GM21526 (cell line): ENCODE results near the gene TCEAL6.
"Not testable (repeated sequence)": the region's sequence is repeated elsewhere in the genome, so short reads cannot be mapped to it uniquely, and the experiment has no call there.

ENCODE experiments used
- ATAC-seq: cut with Tn5 transposase; IDR thresholded peaks from one replicate; pipeline ENCODE4 v1.9.1; 2021; ENCODE audit warnings: moderate library complexity; ENCODE audit not compliant: unreplicated experiment, low FRiP score

Gene TCEAL6

DNA sequence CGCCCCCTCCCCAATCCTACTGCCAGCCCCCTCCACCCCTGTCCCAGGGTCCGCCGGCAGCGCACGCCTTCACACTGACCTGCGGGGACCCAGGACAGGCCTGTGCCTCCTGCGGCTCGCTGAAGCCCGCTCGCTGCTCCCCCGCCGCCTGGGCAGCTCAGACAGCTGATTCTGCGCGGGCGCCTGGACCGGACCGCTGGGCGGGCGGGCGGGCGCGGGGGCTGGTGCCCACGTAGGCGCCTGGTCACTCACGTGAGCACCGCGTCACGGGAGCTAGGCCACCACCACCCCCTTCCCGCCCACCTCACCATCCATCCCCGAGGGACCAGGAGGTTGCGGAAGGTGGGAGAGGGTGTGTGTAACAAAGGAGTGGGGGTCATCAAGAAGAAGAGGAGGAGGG is at the start of gene TCEAL6:
TSS of gene TCEAL6 (minus strand) at position 208 of the 400 bp plus-strand sequence.
- not testable (repeated sequence) for ATAC-seq

- ATAC-seq = no peak
These were observed 43.9 kb upstream of the TCEAL6 start for GRCh38 chrX:102185967-102186720.

DNA sequence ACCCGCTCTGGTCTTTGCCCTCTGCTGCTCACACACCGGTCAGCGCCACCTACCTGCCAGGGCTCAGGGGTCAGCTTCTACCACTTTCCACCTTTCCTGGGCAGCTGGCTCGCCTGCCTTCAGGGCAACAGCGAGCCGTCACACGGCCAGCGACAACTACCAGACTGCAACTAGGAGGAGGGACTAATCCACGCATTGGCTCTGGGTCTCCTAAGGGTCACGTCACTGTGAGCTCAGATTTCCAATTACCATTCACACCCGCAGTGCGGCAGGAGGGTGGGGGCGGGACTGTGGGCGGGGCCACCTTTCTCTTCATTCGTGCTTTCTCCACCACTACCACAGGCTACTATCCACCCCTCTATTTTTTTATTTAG is 13.5 kb upstream of the TCEAL6 start, which contains the start of gene BEX5:
TSS of gene BEX5 (minus strand) at position 172 of the 374 bp plus-strand sequence. CDS start 1,712 bp downstream, outside the sequence.
- peak; percentile 93 for ATAC-seq

DNA sequence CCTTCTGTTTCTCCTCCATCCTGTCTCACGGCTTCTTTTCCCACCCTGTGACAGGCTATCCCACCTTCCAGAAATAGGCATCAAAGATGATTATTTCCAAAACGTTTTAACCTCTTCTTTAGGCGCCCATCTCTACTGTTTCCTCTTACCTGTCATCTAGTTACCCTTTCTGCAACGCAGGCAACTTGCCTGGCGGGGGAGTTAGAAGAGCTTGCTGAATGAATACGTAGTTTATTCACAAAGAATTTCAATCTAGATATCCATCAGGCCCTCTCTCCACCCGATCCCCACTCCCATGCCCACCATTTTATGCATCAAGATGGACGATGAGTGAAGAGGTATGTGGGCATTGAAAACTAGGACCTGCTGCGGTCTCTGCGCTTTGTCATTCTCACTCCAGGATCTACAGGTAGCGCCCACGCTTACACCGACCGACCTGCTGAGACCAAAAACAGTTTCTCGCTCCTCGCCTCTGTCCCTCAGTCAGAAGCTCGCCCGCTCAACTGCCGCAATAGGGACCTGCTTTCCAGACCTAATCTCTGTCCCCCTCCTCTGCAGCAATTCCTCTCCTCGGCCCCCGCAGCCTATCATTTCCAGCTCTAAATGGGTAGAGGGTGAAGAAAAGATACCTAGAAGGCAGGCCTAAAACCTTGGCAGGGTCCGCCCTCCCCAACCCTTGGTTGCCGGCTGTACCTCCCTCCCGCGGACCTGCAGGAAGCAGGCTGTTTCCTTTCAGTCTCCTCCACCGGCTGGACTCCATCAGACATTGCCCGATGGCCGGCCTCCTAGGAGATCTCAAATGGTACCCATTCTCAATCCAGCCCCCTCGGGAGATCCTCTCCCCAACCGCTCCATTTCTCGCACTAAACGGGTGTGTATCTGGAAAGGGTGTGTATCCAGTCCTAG is 12.9 kb upstream of the TCEAL6 start:
- ATAC-seq = peak; percentile 39

GRCh38 chrX:102154218-102154860 is 12.1 kb upstream of the TCEAL6 start:
- no peak for ATAC-seq

- ATAC-seq = not testable (repeated sequence)
These were observed 650 bp downstream of the TCEAL6 start for GRCh38 chrX:102141631-102142030.

DNA sequence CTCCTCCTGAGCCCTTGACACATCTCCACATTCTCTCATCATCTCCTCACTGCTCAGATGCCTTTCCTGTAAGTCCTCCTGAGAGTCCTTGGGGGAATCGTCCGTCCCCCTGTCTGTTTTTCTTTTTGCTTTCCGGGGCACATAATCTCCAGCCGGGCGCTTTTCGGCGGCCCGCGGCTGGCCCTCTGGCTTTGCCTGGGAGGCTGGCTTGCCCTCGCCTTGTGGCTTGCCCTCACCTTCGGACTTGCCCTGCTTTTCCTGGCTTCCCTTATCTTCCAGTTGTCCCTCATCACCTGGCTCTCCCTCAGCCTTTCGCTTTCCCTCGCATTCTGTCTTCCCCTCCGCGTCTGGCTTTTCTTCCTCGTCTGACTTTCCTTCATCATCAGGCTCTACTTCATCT is 1.4 kb downstream of the TCEAL6 start:
- not testable (repeated sequence) for ATAC-seq

- ATAC-seq = no peak
These were observed 4.2 kb downstream of the TCEAL6 start for GRCh38 chrX:102138064-102138463.

GRCh38 chrX:102129473-102129872 is 12.8 kb downstream of the TCEAL6 start:
- ATAC-seq = no peak

DNA sequence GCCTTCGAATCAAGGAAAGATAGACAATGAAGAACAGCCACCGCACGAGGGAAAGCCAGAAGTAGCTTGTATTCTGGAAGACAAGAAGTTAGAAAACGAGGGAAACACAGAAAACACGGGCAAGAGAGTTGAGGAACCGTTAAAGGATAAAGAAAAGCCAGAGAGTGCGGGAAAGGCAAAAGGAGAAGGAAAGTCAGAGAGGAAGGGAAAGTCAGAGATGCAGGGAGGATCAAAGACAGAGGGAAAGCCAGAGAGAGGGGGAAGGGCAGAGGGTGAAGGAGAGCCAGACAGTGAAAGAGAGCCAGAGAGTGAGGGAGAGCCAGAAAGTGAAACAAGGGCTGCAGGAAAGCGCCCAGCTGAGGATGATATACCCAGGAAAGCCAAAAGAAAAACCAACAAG is 15.4 kb downstream of the TCEAL6 start:
- no peak for ATAC-seq

DNA sequence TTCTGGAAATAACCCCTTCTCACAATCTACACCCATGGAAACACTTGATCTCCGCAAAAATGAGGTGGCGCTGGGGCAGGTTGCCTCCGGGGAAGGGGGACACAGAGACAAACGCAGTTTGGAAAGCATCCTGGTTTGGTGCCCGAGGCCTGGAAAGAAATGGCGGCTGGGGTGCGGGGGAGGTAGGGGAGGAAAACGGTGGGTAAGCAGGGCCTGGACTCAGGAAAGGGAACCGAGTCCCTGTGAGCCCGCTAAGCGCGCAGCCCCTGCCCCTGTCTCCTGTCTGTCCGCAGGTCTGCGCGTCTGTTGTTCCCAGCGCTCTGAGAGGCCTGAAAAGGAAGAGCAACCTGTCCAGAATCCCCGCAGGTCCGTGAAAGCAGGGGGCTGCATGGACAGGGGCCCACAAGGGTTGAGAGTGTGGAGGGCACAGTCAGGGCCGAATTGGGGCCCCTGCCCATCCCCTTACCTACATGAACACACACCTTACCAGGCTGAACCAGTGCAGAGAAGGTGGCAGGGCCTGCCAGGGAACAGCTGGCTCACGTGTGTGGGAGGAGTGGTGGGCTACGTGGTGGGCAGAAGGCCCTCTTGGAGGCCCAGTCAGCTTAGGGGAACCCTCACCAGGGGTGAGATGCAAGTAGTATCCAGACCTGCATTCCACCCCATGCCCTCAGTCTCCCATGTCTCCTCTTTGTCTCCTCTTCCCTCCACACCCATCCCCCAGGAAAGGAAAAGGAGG is 16.0 kb downstream of the TCEAL6 start:
- ATAC-seq = not testable (repeated sequence)

GRCh38 chrX:102125436-102125835 is 16.8 kb downstream of the TCEAL6 start, which contains the start of gene TCEAL2:
TCEAL2 (plus strand) TSS chrX:102125679; CDS start chrX:102126831, 1,152 bp downstream.
- ATAC-seq = not testable (repeated sequence)

GRCh38 chrX:102125014-102125413 is 17.3 kb downstream of the TCEAL6 start:
- not testable (repeated sequence) for ATAC-seq

GRCh38 chrX:102115748-102116147 is 26.5 kb downstream of the TCEAL6 start:
- ATAC-seq = no peak

- ATAC-seq = no peak
These were observed 28.9 kb downstream of the TCEAL6 start for GRCh38 chrX:102113367-102113766.
